Measurements from ENCODE around the gene VAT1. TPM values are rescaled to one million over a fixed set of nuclear protein-coding genes. Genes with fewer than 3 reads are reported as not detected.

Gene VAT1
- total RNA-seq, 4 donors from 2014 or later, result 118 to 153 (median 131) TPM

DNA sequence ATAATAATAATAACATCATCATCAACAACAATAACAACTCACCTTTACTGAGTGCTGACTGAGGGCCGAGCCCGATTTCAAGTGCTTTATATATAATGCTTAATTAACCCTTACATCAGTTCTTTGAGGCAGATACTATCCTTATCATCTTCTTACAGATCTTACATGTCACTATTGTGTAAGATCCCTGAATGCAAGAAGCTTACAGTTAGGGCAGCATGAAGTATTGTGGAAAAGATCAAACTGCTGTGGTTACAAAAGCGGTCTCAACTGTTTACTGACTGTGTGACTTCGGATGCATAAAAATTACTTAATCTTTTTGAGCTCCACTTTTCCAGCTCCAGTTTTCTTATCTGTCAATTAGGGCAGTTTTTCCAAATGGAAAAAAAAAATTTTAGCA, 3.3 kb downstream of the VAT1 start:
- no peak for DNase-seq
- no peak overlapping the region for H3K4me3 ChIP-seq (replicated peaks in 1 of 3)
- H3K4me1 ChIP-seq, result peaks cover 2 to 50% of the 10 kb centered on the region in 2 donors
- intact Hi-C loops (cut with DNase I), result loop anchor here (10.0 kb wide), 1 partner anchor 296 kb away; no protein-coding TSS in a partner anchor
- 46 to 57% methylated on average over 4 of the region's 4 CpGs for WGBS, 2 donors
- TF ChIP-seq POLR2A (IDR thresholded peaks at IDR 0.05), result no peak
- TF ChIP-seq, protein P1, sequence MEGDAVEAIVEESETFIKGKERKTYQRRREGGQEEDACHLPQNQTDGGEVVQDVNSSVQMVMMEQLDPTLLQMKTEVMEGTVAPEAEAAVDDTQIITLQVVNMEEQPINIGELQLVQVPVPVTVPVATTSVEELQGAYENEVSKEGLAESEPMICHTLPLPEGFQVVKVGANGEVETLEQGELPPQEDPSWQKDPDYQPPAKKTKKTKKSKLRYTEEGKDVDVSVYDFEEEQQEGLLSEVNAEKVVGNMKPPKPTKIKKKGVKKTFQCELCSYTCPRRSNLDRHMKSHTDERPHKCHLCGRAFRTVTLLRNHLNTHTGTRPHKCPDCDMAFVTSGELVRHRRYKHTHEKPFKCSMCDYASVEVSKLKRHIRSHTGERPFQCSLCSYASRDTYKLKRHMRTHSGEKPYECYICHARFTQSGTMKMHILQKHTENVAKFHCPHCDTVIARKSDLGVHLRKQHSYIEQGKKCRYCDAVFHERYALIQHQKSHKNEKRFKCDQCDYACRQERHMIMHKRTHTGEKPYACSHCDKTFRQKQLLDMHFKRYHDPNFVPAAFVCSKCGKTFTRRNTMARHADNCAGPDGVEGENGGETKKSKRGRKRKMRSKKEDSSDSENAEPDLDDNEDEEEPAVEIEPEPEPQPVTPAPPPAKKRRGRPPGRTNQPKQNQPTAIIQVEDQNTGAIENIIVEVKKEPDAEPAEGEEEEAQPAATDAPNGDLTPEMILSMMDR (IDR thresholded peaks at IDR 0.05), result no peak
- H3K36me3 ChIP-seq, result peaks cover 3 to 25% of the 10 kb centered on the region in 2 donors
- no peaks in the 10 kb centered on the region for H3K9me3 ChIP-seq
- H3K27ac ChIP-seq, result peak overlapping the region in 1 of 3 donors; percentile 61
- H3K27me3 ChIP-seq, result no peaks in the 10 kb centered on the region

DNA sequence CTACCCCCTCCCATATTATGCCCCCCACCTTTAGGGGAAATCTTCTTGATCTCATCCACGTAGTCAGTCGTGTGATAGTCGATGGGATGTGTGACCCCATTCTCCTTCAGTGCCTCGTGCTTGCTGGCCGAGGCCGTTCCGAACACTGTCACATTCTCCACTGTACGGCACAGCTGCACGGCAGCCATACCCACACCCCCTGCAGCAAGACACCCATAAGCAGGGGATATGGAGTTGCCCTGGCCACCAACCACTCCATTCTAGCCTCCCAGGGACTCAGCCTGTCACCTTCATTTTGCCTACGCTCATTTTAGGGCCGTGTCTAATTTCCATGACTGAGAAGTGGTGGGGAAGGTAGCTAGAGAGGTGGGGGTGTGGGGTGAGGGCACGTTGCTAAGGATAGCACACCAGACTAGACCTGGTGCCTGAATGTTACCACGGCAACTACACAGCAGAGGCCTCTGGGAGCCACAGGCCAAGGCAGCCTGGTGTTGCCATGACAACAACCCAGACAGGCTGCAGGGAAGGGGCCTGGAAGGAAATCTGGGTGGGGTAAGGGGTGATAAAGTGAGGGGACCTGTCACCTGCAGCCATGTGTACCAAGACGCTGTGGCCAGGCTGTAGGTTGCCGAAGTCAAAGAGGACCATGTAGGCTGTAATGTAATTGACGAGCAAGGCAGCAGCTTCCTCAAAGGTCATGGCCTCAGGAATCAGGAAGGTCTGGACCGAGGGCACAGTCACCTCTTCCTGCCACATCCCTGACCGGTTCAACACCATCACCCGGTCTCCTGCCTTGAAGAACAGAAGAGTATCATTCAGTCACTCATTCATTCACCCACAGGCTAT, 4.0 kb downstream of the VAT1 start:
- peaks cover 2 to 55% of the 10 kb centered on the region in 2 donors for H3K4me1 ChIP-seq
- no peaks in the 10 kb centered on the region for H3K27me3 ChIP-seq

GRCh38 chr17:43016216-43016615, 6.0 kb downstream of the VAT1 start:
- H3K4me3 ChIP-seq (replicated peaks in 1 of 3), result no peak overlapping the region
- H3K27me3 ChIP-seq, result no peaks in the 10 kb centered on the region
- WGBS, 2 donors, result 93 to 95% methylated on average over 7 of the region's 7 CpGs
- H3K4me1 ChIP-seq, result peaks cover 0 to 55% of the 10 kb centered on the region in 2 donors
- TF ChIP-seq, protein P1 (IDR thresholded peaks at IDR 0.05), result no peak
- no peak for TF ChIP-seq POLR2A (IDR thresholded peaks at IDR 0.05)
- H3K27ac ChIP-seq, result peak overlapping the region; percentile 8 to 64 (median 49)
- DNase-seq, result no peak
- H3K36me3 ChIP-seq, result peaks cover 11 to 37% of the 10 kb centered on the region in 2 donors
- intact Hi-C loops (cut with DNase I), result loop anchor here (10.0 kb wide), 1 partner anchor 299 kb away; no protein-coding TSS in a partner anchor
- no peaks in the 10 kb centered on the region for H3K9me3 ChIP-seq

More for the DNA sequence above, 4.0 kb downstream of the VAT1 start:
- 75% methylated on average over 19 of the region's 19 CpGs for WGBS, 2 donors
- Histone ChIP-seq H3K9me3 (no peaks in the 10 kb centered on the region), H3K4me3 (replicated peaks in 1 of 3) (no peak overlapping the region), H3K27ac (no peak overlapping the region), H3K36me3 (peaks cover 9 to 32% of the 10 kb centered on the region in 2 donors)
- no peak for TF ChIP-seq POLR2A (IDR thresholded peaks at IDR 0.05)
- TF ChIP-seq, protein P1 (IDR thresholded peaks at IDR 0.05), result no peak
- intact Hi-C loops (cut with DNase I), result loop anchor here (10.0 kb wide), 1 partner anchor 297 kb away; no protein-coding TSS in a partner anchor
- DNase-seq, result no peak

DNA sequence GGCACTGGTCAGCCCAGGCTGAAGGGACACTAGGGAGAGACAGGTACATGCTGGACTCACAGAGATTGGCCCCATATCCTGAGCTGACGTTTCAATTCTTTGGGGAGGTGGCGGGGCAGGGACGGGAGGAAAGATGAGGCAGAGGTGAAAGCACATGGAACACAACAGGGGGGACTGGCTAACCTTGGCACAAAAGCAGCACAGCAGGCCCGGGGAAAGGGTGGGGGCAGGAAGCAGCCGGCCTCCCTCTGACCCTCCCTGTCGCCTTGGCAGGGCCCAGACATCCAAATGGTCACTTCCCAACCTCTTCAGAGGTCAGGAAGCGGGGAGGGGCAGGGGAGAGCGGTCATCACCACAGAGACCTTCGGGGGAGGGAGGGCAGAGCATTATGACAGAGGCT, 6.6 kb downstream of the VAT1 start:
- peaks cover 0 to 50% of the 10 kb centered on the region in 2 donors for H3K4me1 ChIP-seq
- intact Hi-C loops (cut with DNase I), result loop anchor here (10.0 kb wide), 1 partner anchor 299 kb away; no protein-coding TSS in a partner anchor
- TF ChIP-seq, protein P1 (IDR thresholded peaks at IDR 0.05), result no peak
- TF ChIP-seq POLR2A (IDR thresholded peaks at IDR 0.05), result no peak
- DNase-seq, result peak; percentile 25 to 33
- WGBS, 2 donors, result 66 to 75% methylated on average over 8 to 9 of the region's 9 CpGs
- H3K4me3 ChIP-seq (replicated peaks in 1 of 3), result no peak overlapping the region
- H3K9me3 ChIP-seq, result no peaks in the 10 kb centered on the region
- H3K27ac ChIP-seq, result peak overlapping the region in 2 of 3 donors; percentile 49 to 64
- peaks cover 11 to 37% of the 10 kb centered on the region in 2 donors for H3K36me3 ChIP-seq
- no peaks in the 10 kb centered on the region for H3K27me3 ChIP-seq

Data from thyroid gland (tissue), 4 donors.